ENCODE measurements around the gene ARID1A.

ARID1A gene

GRCh38 chr1:26775666-26776065, 79.9 kb downstream of the ARID1A start:
- no peak for TF ChIP-seq CTCF (IDR thresholded peaks at IDR 0.05; ENCODE audit: low read depth, low read length)
- no peak overlapping the region for H3K4me3 ChIP-seq (ENCODE audit: low read depth, low read length)

- no peak for TF ChIP-seq CTCF (IDR thresholded peaks at IDR 0.05; ENCODE audit: low read depth, low read length)
These were observed 83.4 kb downstream of the ARID1A start for GRCh38 chr1:26779098-26779668.

GRCh38 chr1:26780344-26780957, 84.6 kb downstream of the ARID1A start:
- H3K4me3 ChIP-seq (ENCODE audit: low read depth, low read length) = no peak overlapping the region
- TF ChIP-seq CTCF (IDR thresholded peaks at IDR 0.05; ENCODE audit: low read depth, low read length) = no peak

More at GRCh38 chr1:26779098-26779668, 83.4 kb downstream of the ARID1A start:
- H3K4me3 ChIP-seq (ENCODE audit: low read depth, low read length) = no peak overlapping the region

GRCh38 chr1:26781206-26781825, 85.5 kb downstream of the ARID1A start:
- no peak overlapping the region for H3K4me3 ChIP-seq (ENCODE audit: low read depth, low read length)
- no peak for TF ChIP-seq CTCF (IDR thresholded peaks at IDR 0.05; ENCODE audit: low read depth, low read length)

- no peak for TF ChIP-seq CTCF (IDR thresholded peaks at IDR 0.05; ENCODE audit: low read depth, low read length)
- H3K4me3 ChIP-seq (ENCODE audit: low read depth, low read length) = no peak overlapping the region
These were observed 86.9 kb downstream of the ARID1A start for GRCh38 chr1:26782521-26783212.

- TF ChIP-seq CTCF (IDR thresholded peaks at IDR 0.05; ENCODE audit: low read depth, low read length) = no peak
- no peak overlapping the region for H3K4me3 ChIP-seq (ENCODE audit: low read depth, low read length)
These were observed 87.8 kb downstream of the ARID1A start for GRCh38 chr1:26783646-26784022.
